ENCODE data around the gene JAGN1. TPM values are rescaled to one million over a fixed set of nuclear protein-coding genes. Genes with fewer than 3 reads are reported as not detected.

Gene JAGN1
- total and polyA plus RNA-seq, 2 of the 8 experiments (the other 6 are each of a cell fraction or from before 2014, with no cell fraction given), result 26.9 to 51.6 TPM

GRCh38 chr3:9890249-9891071 is at the start of gene JAGN1 (continued):
- no peak for TF ChIP-seq GTF2F1 (IDR thresholded peaks at IDR 0.05; ENCODE audit: borderline replicate concordance, low read depth, low read length)
- TF ChIP-seq CREB1 (IDR thresholded peaks at IDR 0.05), result peak; percentile 27; the same call in 1 of the 2 replicates
- TF ChIP-seq YY1 (IDR thresholded peaks at IDR 0.05; ENCODE audit: low read depth, low read length), result peak; percentile 80; the same call in 1 of the 2 replicates
- peak; percentile 44; the same call in 1 of the 2 replicates for TF ChIP-seq E2F6 (IDR thresholded peaks at IDR 0.05)
- 0 out of 2 replicates have a peak, but pooled peaks have one; percentile 7 for TF ChIP-seq TCF12 (IDR thresholded peaks at IDR 0.05; ENCODE audit: low read depth, low read length)
- no peak for TF ChIP-seq TEAD4 (IDR thresholded peaks at IDR 0.05; ENCODE audit: low read depth, low read length)
- TF ChIP-seq KDM1A (IDR thresholded peaks at IDR 0.05; ENCODE audit: borderline replicate concordance, low read length), result no peak
- TF ChIP-seq CBX8 (IDR thresholded peaks at IDR 0.05; ENCODE audit: borderline replicate concordance, low read depth, low read length), result no peak
- TF ChIP-seq POLR2A (IDR thresholded peaks at IDR 0.05; ENCODE audit: control extremely low read depth in 1 of 2, low read depth in 2 of 2, low read length in 2 of 2), result peak; percentile 92 to 95
- peak; percentile 93 for TF ChIP-seq POLR2AphosphoS5 (IDR thresholded peaks at IDR 0.05; ENCODE audit: low read depth, low read length)
- no peak for TF ChIP-seq EZH2 (IDR thresholded peaks at IDR 0.05; ENCODE audit: low read depth, low read length, severe bottlenecking)
- TF ChIP-seq CEBPB (IDR thresholded peaks at IDR 0.05; ENCODE audit: low read depth, low read length), result no peak
- TF ChIP-seq SP4 (IDR thresholded peaks at IDR 0.05; ENCODE audit: low read length), result no peak
